ACHN (cell line): ENCODE results near the gene ZFPM1.
"Not testable (repeated sequence)": the region's sequence is repeated elsewhere in the genome, so short reads cannot be mapped to it uniquely, and the experiment has no call there.

Source experiments
- DNase-seq: peaks from one replicate; pipeline ENCODE4 v3.0.0-alpha.2; 2015
- in situ Hi-C: cut with HindIII; loops from 2 replicates; pipeline ENCODE4 v1.10.0; 2017; ENCODE audit warnings: low sequenced_read_pairs, low pct_ligation_motif_present, low pct_unique_long_range_greater_than_20kb

ZFPM1 gene

DNA sequence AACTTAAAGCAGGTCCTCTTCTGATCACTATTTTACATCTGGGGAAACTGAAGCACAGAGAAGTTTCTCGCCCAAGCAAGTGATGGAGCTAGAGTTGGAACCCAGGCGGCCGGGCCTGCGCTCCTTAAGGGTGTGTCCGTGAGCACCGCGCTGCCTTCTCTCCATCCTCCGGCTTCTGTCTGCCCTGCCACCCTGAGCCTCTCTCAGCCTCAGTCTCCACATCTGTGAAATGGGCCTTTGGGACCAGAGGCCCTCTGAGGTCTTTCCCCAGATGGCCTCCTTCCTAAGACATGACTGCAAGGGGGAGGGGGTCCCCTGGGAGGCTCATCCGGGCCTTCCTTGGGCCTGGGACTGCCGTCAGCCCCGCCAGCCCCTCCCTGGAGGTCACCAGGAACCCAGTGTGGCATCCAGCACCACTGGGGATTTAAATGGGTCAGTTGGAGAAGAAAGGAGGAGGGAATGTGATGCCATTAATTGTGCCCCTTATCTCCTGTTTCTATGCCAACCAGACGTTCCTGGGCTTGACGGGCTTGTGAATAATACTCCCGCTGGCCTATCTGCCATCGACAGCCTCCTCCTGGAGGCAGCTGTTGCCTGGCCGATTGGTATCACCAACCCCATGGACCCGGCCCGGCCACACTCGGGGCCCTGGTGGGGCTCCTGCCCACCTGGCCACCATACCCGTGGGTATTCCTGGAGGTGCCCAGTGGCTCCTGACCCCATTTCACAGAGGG is 5.1 kb downstream of the ZFPM1 start:
- in situ Hi-C loops = no loop called here
- no peak for DNase-seq

DNA sequence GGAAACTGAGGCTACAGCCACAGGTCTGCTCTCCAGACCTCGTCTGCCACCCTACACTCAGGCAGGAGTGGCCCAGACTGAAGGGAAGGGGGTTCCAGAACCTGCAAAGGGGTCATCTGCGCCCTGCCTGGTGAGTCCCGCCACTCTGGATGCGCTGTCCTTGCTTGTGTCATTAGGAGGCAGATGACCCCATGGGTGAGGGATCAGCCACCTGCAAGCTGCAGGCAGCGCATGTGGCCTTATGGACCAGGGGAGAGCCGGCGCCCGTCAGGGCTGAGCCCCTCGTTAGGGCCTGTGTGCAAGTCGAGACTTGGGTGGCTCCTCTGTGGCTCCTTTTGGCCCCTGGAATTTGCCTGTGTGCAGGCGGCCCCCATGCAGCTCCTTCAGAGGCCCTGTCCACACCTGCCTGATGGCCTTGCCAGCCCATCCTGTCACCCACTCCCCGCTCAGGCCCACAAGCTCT is 5.7 kb downstream of the ZFPM1 start:
- in situ Hi-C loops = no loop called here
- DNase-seq = no peak

DNA sequence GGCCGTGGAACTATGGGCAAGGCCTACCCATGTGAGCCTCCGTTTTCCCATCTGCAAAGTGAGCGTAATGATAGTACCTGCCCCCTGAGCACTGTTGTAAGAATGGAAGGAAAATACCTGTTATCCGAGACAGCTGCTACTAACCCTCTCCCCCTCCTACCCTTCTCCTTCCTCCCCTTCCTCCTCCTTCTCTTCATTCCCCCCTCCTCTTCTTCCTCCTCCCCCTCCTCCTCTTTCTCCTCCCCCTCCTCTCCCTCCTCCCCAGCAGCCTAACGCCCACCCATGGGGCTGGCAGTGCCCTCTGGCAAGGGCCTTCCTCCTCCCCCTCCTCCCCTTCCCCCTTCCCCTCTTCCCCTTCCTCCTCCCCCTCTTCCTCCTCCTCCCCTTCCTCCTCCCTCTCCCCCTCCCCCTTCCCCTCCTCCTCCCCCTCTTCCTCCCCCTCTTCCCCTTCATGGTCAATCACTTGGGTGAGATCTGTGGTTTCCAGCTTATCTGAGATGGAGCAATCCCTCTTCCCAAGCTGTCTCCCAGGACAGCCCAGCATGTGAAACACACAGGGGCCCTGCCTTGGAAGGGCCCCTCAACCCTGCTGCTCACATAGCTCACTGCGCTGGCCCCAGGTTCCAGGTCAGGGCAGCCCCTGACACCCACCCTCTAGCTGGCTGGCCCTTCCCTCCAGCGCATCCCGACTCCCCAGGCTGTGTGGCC is 6.4 kb downstream of the ZFPM1 start:
- no peak for DNase-seq
- in situ Hi-C loops = no loop called here

DNA sequence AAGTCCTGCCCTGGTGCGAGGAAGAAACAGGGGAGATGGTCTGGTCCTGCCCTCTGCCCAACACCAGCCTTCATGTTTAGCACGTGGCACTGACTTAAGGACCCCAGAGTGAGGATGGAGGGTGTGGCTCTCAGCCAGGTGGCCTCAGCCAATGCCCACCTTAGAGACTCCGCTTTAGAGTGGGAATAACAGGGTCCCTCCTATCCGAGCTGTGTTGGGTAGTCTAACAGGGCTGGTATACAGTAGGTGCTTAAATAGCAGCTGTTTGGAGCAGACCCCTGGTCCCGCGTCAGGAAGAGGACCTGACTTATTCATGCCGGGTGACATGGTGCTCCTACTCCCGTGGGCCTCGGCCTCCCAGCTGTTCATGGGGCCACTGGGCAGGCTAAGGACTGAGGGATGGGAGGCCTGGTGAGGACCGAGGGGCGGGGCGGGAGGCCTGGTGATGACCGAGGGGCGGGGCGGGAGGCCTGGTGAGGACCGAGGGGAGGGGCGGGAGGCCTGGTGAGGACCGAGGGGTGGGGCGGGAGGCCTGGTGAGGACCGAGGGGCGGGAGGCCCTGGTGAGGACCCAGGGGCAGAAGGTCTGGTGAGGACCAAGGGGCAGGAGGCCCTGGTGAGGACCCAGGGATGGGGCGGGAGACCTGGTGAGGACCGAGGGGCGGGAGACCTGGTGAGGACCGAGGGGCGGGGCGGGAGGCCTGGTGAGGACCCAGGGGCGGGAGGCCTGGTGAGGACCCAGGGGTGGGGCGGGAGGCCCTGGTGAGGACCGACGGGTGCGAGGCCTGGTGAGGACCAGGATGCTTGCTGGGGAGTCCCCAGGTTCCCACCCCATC is 7.6 kb downstream of the ZFPM1 start:
- no peak for DNase-seq
- in situ Hi-C loops = no loop called here

DNA sequence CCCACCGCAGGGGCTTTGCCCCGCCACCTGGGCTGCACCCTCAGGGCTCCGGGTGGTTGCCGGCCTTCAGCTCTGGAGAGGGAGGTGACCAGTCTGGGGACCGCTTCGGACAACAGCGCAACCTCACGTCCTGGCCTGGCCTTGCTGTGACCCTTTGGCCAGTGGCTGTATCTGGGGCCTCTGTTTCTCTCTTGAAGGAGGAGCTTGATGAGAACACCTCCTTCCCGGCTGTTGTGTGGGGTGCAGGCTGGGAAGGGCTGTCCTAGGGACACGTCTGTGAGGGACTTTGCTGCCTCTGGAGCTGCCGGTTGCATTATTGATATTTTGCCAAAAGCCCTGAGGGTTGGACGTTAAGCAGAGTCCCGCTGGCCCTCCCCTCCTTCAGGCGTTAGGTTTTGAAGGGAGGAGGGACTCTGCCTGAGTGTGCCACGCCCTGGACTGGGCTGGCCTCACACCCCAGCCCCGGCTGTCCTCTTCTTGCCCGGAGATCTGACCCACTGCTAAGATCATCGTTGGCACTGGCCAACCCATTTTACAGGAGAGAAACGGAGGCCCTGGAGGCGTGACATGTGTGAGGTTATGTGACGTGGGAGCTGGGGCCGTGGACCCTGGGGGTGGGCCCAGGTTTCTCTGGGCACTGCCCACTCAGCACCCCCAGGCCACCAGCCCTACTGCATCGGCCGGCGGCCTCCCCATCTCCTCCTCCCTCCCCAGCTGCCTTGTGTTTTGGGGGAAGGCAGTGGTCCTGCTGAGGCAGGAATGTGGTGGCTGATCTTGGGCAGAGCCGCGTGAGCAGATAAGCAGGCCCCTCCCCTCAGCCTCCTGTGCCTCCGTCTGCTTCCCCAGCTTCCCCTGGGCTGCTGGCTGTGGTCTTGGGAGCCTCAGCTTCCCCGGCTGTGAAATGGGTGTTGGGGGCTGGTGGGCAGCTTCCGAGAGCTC is 8.5 kb downstream of the ZFPM1 start:
- no peak for DNase-seq
- in situ Hi-C loops = no loop called here

DNA sequence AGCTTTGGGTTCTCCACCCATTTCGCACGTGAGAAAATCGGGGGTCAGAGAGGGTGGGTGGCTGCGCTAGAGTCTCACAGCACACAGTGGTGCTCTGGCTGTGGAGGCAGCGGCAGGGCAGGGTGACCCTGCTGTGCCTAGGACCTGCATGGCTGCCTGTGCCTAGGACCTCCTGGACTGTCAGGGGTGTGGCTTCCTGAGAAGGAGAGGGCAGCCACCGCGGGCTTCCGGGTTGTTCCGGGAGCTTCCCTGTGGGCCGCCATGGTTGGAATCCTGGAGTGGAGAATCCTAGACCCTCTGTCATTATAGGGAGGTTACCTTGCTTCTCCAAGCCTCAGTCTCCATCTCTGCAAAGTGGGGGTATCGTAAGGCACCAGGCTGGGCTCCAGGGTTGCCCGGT is 9.3 kb downstream of the ZFPM1 start:
- in situ Hi-C loops = no loop called here
- no peak for DNase-seq

DNA sequence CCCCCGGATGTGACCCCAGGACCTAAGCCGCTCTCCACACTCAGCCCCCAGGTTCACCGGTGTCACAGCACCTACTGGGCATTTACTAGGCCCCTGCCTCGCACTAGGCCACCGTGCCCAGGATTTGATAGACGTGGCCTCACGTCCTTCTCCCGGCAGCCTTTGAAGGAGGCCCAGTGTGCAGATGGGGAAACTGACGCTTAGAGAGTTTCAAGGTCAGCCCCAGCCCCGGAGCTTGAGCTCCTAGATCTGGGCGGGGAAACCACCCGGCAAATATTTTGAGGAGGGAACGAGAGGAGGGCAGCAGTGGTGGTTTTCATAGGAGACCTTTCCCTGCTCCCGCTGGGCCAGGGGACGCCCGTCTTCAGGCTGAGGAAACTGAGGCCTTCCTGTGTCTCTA is 10.3 kb downstream of the ZFPM1 start:
- in situ Hi-C loops = no loop called here
- no peak for DNase-seq

DNA sequence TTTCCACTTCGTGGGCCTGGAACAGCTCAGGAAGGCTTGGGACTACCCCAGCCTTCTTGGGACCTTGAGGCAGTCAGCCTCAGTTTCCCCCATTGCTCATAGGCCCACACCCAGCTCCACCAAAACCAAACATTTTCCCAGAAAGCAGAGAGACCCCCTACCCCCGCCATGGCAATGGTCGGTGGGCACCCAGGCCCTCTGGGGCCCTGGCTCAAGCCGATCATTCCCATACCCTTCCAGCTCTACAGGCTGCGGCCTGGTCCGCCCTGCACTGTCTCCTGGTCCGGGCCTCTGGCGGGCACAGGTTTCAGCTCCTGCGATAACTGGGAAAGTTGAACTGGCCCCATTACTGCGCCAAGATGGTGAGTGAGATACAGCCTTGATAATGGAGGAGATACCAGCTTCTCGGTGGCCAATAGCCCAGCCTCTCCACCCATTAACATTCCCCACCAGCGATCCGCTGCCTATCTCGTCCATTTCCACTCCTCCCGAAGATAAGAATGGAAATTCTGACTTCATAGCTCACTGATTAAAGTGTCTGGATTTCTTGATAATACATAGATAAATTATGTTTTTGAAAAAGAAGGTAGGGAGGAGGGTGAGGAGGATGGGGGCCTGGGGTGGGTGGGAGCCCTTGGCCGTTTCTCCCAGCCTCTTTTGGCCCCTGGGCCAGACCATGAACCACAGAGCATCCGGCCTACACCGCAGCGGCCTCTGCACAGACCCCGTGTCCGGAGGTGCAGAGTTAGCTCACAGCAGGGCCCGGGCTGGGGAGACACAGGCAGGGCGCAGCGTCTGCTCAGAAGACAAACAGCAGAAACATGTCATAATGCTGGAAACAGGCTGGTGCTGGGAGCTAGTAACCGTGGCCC is 11.6 kb downstream of the ZFPM1 start:
- no peak for DNase-seq
- in situ Hi-C loops = no loop called here

DNA sequence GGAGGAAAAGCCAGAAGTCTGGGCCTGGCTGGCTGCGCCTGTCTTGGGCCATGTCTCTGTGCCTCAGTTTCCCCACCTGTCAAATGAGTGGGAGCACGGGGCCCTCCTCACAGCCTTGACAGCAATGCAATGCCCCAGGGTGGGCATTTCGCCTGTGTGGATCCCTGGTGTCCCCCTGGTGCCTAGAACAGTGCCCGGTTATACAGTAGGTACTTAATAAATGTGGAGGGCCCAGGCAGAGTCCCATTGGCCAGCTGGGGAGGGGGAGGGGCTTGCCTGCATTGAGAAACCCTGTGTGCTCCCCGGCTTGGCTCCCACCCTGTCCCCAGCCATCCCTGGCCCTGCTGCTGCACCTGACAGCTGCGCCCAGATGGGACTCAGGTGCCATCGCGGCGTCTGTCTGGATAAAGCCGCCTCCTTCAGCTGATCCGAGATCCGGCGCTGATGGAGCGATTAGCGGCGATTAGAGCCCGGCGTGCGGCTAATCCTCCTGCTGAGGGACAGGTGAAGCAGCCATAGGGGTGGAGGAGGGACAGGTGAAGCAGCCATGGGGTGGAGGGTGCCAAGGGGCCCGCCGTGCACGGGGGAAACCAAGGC is 12.4 kb downstream of the ZFPM1 start:
- in situ Hi-C loops = no loop called here

DNA sequence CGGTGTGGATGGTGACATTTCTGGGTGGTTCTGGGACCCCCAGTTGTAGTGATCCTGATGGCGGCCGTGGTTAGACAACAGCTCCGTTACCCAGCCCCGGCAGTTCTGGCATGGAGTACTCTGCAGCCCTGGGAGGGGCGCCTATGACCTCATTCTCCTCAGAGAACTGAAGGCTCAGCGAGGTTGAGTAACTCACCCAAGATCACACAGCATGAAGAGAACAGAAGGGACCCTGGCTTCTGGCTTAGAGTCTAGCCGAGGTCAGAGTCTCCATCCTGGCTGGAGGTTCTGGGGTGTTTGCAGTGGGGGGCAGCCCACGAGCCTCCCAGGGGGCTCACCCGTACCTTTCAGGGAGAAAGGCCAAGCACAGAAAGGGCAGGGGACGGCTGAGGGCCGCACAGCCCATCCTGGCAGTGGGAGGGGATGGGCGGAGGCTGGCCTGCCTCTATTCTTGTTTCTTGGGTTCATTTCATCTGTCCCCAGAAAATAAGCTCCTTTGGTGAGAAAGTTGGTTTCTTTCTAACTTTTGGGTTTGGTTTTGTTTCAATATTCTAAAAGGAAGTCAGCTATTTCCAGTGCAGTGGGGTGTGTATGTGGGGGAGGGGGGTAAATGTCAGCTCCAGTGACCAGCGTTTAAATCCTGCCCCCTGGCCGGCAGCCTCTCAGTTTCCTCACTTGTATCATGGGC is 13.2 kb downstream of the ZFPM1 start:
- no peak for DNase-seq
- in situ Hi-C loops = no loop called here

More for the DNA sequence above, 12.4 kb downstream of the ZFPM1 start:
- DNase-seq = no peak

DNA sequence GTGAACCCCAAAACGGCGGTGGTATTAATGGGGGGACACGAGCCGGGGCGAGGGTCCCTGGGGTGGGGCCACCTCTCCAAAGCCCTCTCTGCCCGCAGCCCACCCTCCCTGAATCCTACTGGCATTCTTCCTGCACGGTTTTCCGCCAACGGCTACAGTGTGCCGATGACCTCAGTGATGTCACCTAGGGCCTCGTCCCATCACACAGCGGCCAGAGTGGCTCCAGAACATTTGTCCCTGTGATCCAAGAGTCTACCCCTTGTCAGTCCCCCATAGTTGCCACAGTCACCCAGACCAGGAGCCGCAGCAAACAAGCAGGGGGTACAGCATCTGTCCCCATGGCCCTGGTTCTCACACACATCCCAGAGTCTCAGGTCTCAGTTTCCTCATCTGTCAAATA is 13.9 kb downstream of the ZFPM1 start:
- no peak for DNase-seq
- in situ Hi-C loops = no loop called here

DNA sequence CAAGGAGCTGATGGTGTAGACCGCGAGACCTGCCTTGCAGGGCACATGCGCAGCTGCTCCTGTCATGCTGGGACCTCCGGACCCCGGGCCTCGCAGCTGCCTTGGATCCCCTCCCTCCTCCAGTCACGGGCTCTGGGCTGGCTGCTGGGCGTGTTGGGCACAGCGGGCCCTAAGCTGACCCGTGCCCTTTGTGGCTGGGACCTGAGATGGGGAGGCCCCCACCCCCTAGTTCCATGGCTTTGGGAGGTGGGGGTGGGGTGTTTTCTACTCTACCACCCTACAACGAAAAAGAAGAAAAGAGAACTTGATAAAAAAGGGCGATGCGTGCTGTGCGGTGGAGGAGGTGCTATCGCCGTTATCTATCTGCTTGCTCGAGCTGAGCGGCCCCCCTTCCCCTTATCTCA is 14.5 kb downstream of the ZFPM1 start:
- DNase-seq = no peak

DNA sequence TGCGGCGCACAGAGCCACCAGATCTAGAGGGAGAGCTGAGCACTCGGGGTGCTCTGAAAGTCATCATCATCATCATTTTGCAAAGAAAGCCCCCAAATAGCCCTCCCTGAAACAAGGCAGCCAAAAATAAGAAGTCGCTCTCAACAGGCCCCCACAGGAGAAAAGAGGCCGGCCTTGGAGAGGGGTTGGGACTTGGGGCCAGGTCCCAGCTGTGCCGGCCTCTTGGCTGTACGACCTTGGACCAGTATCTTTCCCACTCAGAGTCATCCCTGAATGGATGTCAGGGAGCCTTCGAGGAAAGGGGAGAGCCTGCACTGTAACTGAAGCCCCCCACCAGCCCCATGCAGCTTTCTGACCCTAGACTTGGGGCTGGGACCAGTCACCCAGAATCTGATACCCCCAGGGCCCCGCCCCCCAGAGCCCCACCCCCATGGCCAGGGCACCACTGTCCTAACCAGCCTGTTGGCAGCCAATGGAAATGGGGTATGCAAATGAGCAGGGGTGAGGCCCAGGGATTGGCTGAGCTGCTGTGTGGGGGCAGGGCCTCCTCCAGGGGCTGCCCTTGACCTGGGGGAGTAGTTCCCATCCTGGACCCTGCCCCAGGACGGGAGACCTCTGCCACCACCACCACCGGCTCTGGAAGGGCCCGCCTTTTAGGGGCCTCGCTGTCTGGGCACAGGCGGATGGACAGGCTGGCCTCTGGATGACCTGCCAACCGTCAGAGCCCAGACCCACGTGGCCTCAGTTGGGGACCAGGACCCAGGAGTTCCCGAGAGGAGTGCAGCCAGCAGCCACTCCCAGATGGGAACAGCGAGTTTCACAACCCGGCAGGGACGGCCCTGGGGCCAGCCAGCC is 15.4 kb downstream of the ZFPM1 start:
- DNase-seq = peak; percentile 88
- in situ Hi-C loops = no loop called here

More for the DNA sequence above, 14.5 kb downstream of the ZFPM1 start:
- in situ Hi-C loops = no loop called here

DNA sequence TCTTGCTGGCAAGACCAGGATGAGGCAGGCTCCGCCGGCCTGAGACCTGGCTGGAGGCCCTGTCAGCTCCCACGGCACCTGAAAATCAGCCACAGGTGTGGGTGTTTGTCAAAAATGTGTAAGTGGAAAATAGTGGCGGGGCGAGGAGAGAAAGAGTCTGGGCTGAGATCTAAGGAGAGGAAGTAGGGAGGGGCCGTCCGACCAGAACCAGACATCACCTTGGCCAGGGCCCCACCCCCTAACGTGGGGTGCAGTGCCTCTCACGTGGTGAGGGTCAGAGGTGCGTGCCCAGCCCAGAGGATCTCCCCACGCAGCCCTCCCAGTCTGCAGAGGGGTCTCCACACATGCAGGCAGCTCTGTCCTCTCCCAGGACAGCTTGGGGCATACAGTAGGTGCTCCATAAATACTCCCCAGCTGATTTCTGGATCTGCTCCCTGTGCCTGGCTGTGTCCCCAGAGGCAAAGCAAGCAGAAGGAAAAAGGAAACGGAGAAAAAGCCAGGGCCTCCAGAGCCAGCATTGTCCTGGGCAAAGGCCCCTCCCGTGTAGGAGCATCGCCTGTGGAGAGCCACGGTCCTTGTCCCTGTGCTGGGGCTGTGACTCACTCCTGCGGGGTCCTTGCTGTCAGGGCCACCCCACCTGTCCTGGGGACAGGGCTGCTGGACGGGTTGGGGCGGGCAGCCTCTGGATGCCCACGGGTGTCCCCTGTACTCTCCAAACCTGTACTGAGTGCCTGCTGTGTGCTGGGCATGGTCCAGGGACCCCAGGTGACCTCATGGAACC is 16.7 kb downstream of the ZFPM1 start:
- in situ Hi-C loops = no loop called here
- DNase-seq = no peak

DNA sequence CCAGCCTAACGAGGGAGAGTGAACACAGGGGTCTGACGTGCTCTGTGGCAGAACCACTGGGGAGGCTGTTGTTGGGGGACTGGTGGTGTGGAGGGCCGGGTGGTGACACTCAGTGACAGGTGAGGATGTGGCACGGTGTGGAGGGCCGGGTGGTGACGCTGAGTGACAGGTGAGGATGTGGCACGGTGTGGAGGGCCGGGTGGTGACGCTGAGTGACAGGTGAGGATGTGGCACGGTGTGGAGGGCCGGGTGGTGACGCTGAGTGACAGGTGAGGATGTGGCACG is 17.3 kb downstream of the ZFPM1 start:
- DNase-seq, in situ Hi-C loops: not testable (repeated sequence)
